ENCODE data around the gene CDK14. TPM values are rescaled to one million over a fixed set of nuclear protein-coding genes. Genes with fewer than 3 reads are reported as not detected.

CDK14 gene
- polyA plus RNA-seq, 3 donors: 1.7 to 2.5 (median 2.1) TPM

- H3K4me1 Mint-ChIP-seq: peaks cover 4% of the 10 kb centered on the region
- H3K4me1 ChIP-seq (ENCODE audit: control insufficient read depth in 1 of 2, insufficient read depth in 2 of 2, low read length in 2 of 2): no peaks in the 10 kb centered on the region
These were observed 179.4 kb downstream of the CDK14 start for GRCh38 chr7:90775383-90775965.

GRCh38 chr7:90777041-90777440 lies 180.9 kb downstream of the CDK14 start:
- no peak for DNase-seq
- H3K4me2 ChIP-seq (replicated peaks; ENCODE audit: extremely low read depth, low read length, poor library complexity, severe bottlenecking): no peak overlapping the region
- no peak overlapping the region for H3K4me3 Mint-ChIP-seq

More at GRCh38 chr7:90775383-90775965, 179.4 kb downstream of the CDK14 start:
- Histone ChIP-seq H3K27me3 (ENCODE audit: control insufficient read depth in 2 of 2, insufficient read depth in 2 of 2, low read length in 2 of 2) (no peaks in the 10 kb centered on the region), H3K9me3 (replicated peaks in 1 of 2; ENCODE audit: control insufficient read depth in 1 of 2, insufficient read depth in 1 of 2, low read length in 2 of 2) (peaks cover 26 to 37% of the 10 kb centered on the region in 2 donors), H3K79me2 (ENCODE audit: insufficient read depth, low read length) (no peaks in the 10 kb centered on the region), H3K36me3 (replicated peaks in 1 of 2; ENCODE audit: control insufficient read depth in 1 of 2, insufficient read depth in 2 of 2, low read length in 2 of 2) (peaks cover 0 to 18% of the 10 kb centered on the region in 2 donors), H3K4me2 (replicated peaks; ENCODE audit: extremely low read depth, low read length, poor library complexity, severe bottlenecking) (no peak overlapping the region), H2AFZ (ENCODE audit: insufficient read depth, low read depth, low read length, poor library complexity, severe bottlenecking) (no peak overlapping the region), H4K20me1 (ENCODE audit: insufficient read depth, low read length) (no peaks in the 10 kb centered on the region), H3K9ac (ENCODE audit: insufficient read depth, low read length, poor library complexity, severe bottlenecking) (no peak overlapping the region), H3K27ac (ENCODE audit: low read depth in 1 of 2, low read length in 2 of 2) (no peak overlapping the region), H3K4me3 (replicated peaks in 1 of 3; ENCODE audit: low read depth in 2 of 3, low read length in 3 of 3) (no peak overlapping the region)
- WGBS (ENCODE audit: insufficient coverage): 100% methylated on average over 1 of the region's 1 CpG
- intact Hi-C loops (cut with micrococcal nuclease): no loop called here
- peaks cover 0 to 2% (median 1%) of the 10 kb centered on the region in 3 donors for H3K27me3 Mint-ChIP-seq (ENCODE audit: low read depth in 3 of 3)
- no peak for DNase-seq
- H3K27ac Mint-ChIP-seq: no peak overlapping the region
- H3K9me3 Mint-ChIP-seq: peaks cover 13 to 27% (median 22%) of the 10 kb centered on the region in 7 donors
- H3K4me3 Mint-ChIP-seq: no peak overlapping the region
- H3K36me3 Mint-ChIP-seq: peaks cover 14 to 18% of the 10 kb centered on the region in 2 donors
- no peak for TF ChIP-seq CTCF (IDR thresholded peaks at IDR 0.05)

More at GRCh38 chr7:90777041-90777440, 180.9 kb downstream of the CDK14 start:
- Histone ChIP-seq H3K9ac (ENCODE audit: insufficient read depth, low read length, poor library complexity, severe bottlenecking) (no peak overlapping the region), H2AFZ (ENCODE audit: insufficient read depth, low read depth, low read length, poor library complexity, severe bottlenecking) (no peak overlapping the region), H3K9me3 (replicated peaks in 1 of 2; ENCODE audit: control insufficient read depth in 1 of 2, insufficient read depth in 1 of 2, low read length in 2 of 2) (peaks cover 10 to 23% of the 10 kb centered on the region in 2 donors), H3K36me3 (replicated peaks in 1 of 2; ENCODE audit: control insufficient read depth in 1 of 2, insufficient read depth in 2 of 2, low read length in 2 of 2) (peaks cover 0 to 6% of the 10 kb centered on the region in 2 donors), H3K27me3 (ENCODE audit: control insufficient read depth in 2 of 2, insufficient read depth in 2 of 2, low read length in 2 of 2) (no peaks in the 10 kb centered on the region), H3K27ac (ENCODE audit: low read depth in 1 of 2, low read length in 2 of 2) (no peak overlapping the region), H3K79me2 (ENCODE audit: insufficient read depth, low read length) (no peaks in the 10 kb centered on the region), H3K4me3 (replicated peaks in 1 of 3; ENCODE audit: low read depth in 2 of 3, low read length in 3 of 3) (no peak overlapping the region), H3K4me1 (ENCODE audit: control insufficient read depth in 1 of 2, insufficient read depth in 2 of 2, low read length in 2 of 2) (no peaks in the 10 kb centered on the region), H4K20me1 (ENCODE audit: insufficient read depth, low read length) (no peaks in the 10 kb centered on the region)
- intact Hi-C loops (cut with micrococcal nuclease): no loop called here
- Mint-ChIP-seq H3K9me3 (peaks cover 4 to 12% (median 10%) of the 10 kb centered on the region in 7 donors), H3K4me1 (peaks cover 3% of the 10 kb centered on the region), H3K27me3 (ENCODE audit: low read depth in 3 of 3) (peaks cover 0 to 1% (median 0%) of the 10 kb centered on the region in 3 donors), H3K36me3 (peaks cover 1 to 6% of the 10 kb centered on the region in 2 donors), H3K27ac (no peak overlapping the region)
- WGBS (ENCODE audit: insufficient coverage): no CpG with 5 or more reads among the region's 2 CpGs
- TF ChIP-seq CTCF (IDR thresholded peaks at IDR 0.05): no peak
